Heart right ventricle (tissue), 16 donors: Measurements from ENCODE around the gene KATNAL1. TPM values are rescaled to one million over a fixed set of nuclear protein-coding genes. Genes with fewer than 3 reads are reported as not detected.

Experiments
- ATAC-seq, 8 donors: fragments of 200-7000 bp; cut with Tn5 transposase; one replicate each; pipeline ENCODE4 v1.9.1; 2020; ENCODE audit warnings: mild to moderate bottlenecking in 8 of 8, moderate library complexity in 8 of 8, moderate number of reproducible peaks in 1 of 8
- DNase-seq, 2 donors: peaks; one replicate each; pipeline ENCODE4 v3.0.0-alpha.2; 2020
- H3K27ac ChIP-seq, 10 donors: fragments of 200-600 bp; sonication (generic) in 2 of 10; one replicate each; pipeline versions ENCODE4 v1.5.0 to v1.8.0; 2020 to 2022; ENCODE audit warnings: mild to moderate bottlenecking in 3 of 10
- H3K27me3 ChIP-seq, 7 donors: fragments of 200-600 bp; one replicate each; pipeline ENCODE4 v1.8.0; 2021 to 2022; ENCODE audit warnings: mild to moderate bottlenecking in 2 of 7
- H3K36me3 ChIP-seq, 9 donors: fragments of 200-600 bp; sonication (generic) in 1 of 9; one replicate each; pipeline versions ENCODE4 v1.5.0 to v1.8.0; 2020 to 2022; ENCODE audit warnings: mild to moderate bottlenecking in 2 of 9
- H3K4me1 ChIP-seq, 9 donors: fragments of 200-600 bp; sonication (generic) in 1 of 9; one replicate each; pipeline versions ENCODE4 v1.5.0 to v1.8.0; 2020 to 2022; ENCODE audit warnings: mild to moderate bottlenecking in 4 of 9
- H3K4me3 ChIP-seq, 10 donors: fragments of 200-600 bp; sonication (generic) in 2 of 10; one replicate each; pipeline versions ENCODE4 v1.5.0 to v1.8.0; 2020 to 2022; ENCODE audit warnings: mild to moderate bottlenecking in 7 of 10, moderate library complexity in 2 of 10
- H3K9me3 ChIP-seq, 11 donors: fragments of 200-600 bp in 10 of 11; sonication (generic) in 2 of 11; one replicate each; pipeline versions ENCODE4 v1.5.0 to v1.8.0; 2013 to 2022; ENCODE audit warnings: mild to moderate bottlenecking in 2 of 11, control low read depth in 1 of 11, moderate library complexity in 1 of 11
- WGBS, 2 donors: extraction: QIAGEN DNeasy Blood & Tissue Kit; methylation state at CpG; one replicate each; pipeline ENCODE4 v1.1.7; 2013; ENCODE audit warnings: inconsistent platforms in 1 of 2; 5-methylcytosine and 5-hydroxymethylcytosine counted together
- intact Hi-C, 10 donors: fragments of 100-400 bp; cut with DNase I; formaldehyde crosslinking; loops; one replicate each; pipeline versions ENCODE4 v1.11.1 to v1.14.2; 2022
- polyA plus RNA-seq, 2 donors: library from polyadenylated mRNA; stranded (reverse); fragments of 200-250 nt; gene quantifications; one replicate each; pipeline ENCODE4 v1.2.3, GENCODE V29; 2013
- total RNA-seq, 10 donors: library from RNA; stranded (reverse); fragmentation: NEBNext Ultra II Directional in 3 of 10; extraction: Animal tissue kit (Norgen Biotek cat#: 25700) in 3 of 10; gene quantifications; one replicate each; pipeline versions ENCODE4 v1.2.1 to v1.2.4, GENCODE V29; 2021 to 2023
- TF ChIP-seq, protein P1 (sequence below), 9 donors: fragments of 200-600 bp; sonication (generic) in 2 of 9; IDR thresholded peaks; one replicate each; pipeline versions ENCODE4 v1.5.0 to v1.8.0; 2021 to 2022; ENCODE audit warnings: antibody characterized with exemption in 9 of 9, mild to moderate bottlenecking in 5 of 9, moderate library complexity in 1 of 9
- donor health status: Arrhythmogenic right ventricular cardiomyopathy.
- donor health status: ischemic (EF 13 %, LVEDD 7.1; RV severe dilation, severe dysfunction).
- donor health status: healthy with polysubstance abuse.
- donor health status: DM: no; HTN: yes; CAD: no.
- donor health status: DM: no; HTN: no; CAD: no.
- donor health status: ischemic (EF 25% LVEDD 6.9; RV normal size, moderate dysfunction).
- donor health status: ischemic (EF 25% LVEDD 5.7; RV mildly dilated, moderate dysfunction).
- donor health status: healthy.
- donor health status: DM: yes; HTN: yes; CAD: no.
- donor health status: Ischemic cardiomyopathy.
- donor health status: ischemic (EF 35%, LVEDD 5.7; RV mildly dilated, moderate dysfunction).
- donor health status: nonischemic (EF 11% LVEDD 7.7; RV severe dilation, severe dysfunction).
- donor health status: DM: yes; HTN: yes; CAD: no.
- donor health status: PGD.
- donor health status: ischemic (EF 29% LVEDD 5.4; RV normal size, mild dysfunction).
- donor health status: nonischemic (EF 23%, LVEDD 6.1; RV moderate dilation, normal function).

KATNAL1 gene
- total and polyA plus RNA-seq, 12 donors = 5.1 to 61.9 (median 51.9) TPM

DNA sequence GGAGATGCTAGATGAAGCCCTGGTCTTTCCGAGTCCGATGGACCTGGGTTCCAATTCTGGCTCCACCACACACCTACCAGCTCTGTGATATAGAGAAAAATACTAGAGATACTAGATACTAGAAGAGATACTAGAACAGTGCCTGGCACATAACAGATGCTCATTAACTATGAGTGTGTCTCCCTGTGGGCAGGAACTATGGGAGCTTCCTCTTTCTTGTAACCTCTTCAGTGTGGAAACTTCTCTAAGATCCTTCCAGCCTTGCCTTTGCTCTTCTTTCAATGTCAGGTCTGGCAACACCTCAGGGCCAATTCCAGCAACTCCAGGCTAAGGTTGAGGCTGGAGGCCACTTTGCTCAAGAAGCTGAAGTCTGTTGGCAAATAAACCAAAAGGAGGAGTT lies 143.9 kb downstream of the KATNAL1 start:
- H3K36me3 ChIP-seq = no peaks in the 10 kb centered on the region
- intact Hi-C loops = no loop called here
- no peak overlapping the region for H3K4me3 ChIP-seq
- ATAC-seq = no peak
- TF ChIP-seq, protein P1, sequence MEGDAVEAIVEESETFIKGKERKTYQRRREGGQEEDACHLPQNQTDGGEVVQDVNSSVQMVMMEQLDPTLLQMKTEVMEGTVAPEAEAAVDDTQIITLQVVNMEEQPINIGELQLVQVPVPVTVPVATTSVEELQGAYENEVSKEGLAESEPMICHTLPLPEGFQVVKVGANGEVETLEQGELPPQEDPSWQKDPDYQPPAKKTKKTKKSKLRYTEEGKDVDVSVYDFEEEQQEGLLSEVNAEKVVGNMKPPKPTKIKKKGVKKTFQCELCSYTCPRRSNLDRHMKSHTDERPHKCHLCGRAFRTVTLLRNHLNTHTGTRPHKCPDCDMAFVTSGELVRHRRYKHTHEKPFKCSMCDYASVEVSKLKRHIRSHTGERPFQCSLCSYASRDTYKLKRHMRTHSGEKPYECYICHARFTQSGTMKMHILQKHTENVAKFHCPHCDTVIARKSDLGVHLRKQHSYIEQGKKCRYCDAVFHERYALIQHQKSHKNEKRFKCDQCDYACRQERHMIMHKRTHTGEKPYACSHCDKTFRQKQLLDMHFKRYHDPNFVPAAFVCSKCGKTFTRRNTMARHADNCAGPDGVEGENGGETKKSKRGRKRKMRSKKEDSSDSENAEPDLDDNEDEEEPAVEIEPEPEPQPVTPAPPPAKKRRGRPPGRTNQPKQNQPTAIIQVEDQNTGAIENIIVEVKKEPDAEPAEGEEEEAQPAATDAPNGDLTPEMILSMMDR (IDR thresholded peaks at IDR 0.05) = no peak
- no peaks in the 10 kb centered on the region for H3K27me3 ChIP-seq
- WGBS, 2 donors = 99 to 100% methylated on average over 2 of the region's 2 CpGs
- DNase-seq = no peak
- H3K9me3 ChIP-seq = no peaks in the 10 kb centered on the region
- no peak overlapping the region for H3K27ac ChIP-seq
- H3K4me1 ChIP-seq = peaks cover 0 to 11% (median 4%) of the 10 kb centered on the region in 9 donors

DNA sequence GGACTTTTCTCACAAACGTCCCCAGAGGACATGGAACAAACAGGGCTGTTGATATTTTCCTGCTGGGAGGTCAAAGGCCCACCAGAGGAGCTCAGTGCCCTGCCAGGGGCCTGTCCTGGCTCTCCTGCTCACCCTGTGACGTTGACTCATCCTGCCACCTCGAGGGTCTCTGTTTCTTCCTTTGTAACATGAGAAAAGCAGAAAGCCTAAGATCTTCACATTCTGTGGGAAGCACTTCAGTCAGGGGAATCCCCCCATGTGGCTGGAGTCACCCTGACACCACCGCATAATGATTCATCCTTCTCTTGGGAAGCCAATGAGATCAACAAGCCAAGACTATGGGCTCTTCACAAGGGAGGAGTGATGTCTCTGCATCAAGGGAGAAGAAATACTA lies 147.9 kb downstream of the KATNAL1 start:
- intact Hi-C loops = loop anchor here in 1 of 10 donors (10.0 kb wide), 1 partner anchor 75 kb away; no protein-coding TSS in a partner anchor
- no peaks in the 10 kb centered on the region for H3K36me3 ChIP-seq
- no peak for DNase-seq
- TF ChIP-seq, protein P1 (IDR thresholded peaks at IDR 0.05) = no peak
- 47 to 63% methylated on average over 4 of the region's 4 CpGs for WGBS, 2 donors
- peaks cover 0 to 9% (median 0%) of the 10 kb centered on the region in 7 donors for H3K27me3 ChIP-seq
- no peak overlapping the region for H3K27ac ChIP-seq
- no peaks in the 10 kb centered on the region for H3K9me3 ChIP-seq
- H3K4me1 ChIP-seq = peaks cover 0 to 5% (median under 1%) of the 10 kb centered on the region in 9 donors
- ATAC-seq = peak in 1 of 8 donors; percentile 35
- H3K4me3 ChIP-seq = no peak overlapping the region

DNA sequence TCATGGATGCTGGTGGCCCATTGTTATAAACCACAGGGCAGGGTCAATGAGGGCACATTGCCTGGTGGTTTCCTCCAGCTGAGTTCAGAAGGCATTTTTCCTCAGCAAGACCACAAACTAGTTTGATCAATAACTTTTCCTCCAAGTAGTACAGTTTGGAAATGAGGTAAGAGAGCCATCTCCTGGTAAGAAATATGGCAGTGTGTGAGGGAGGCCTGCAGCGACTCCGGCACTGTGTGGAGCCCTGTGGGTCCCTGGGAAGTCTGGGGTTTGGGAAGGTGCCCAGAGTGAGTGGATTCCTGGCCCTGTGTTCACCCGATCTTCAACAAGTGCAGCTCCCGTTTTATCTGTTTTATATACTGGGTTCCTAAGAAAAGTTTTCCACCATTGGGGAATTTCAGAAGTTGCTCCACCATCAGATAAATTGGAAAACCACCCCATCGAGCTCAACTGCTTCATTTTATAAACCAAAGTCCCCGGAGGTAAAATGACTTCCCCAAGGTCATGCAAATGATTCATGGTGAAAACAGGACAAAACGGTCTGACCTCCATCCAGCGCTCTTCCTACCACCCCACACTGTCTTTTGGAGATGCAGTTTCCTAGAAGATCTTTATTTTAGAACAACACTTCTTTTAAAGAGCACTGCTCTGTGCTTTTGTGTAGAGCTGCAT lies 148.4 kb downstream of the KATNAL1 start:
- DNase-seq (no peak), ATAC-seq (peak in 1 of 8 donors; percentile 44)
- TF ChIP-seq, protein P1 (IDR thresholded peaks at IDR 0.05) = peak in 2 of 9 donors; percentile 26 to 33
- H3K9me3 ChIP-seq = no peaks in the 10 kb centered on the region
- intact Hi-C loops = loop anchor here in 1 of 10 donors (10.0 kb wide), 1 partner anchor 76 kb away; no protein-coding TSS in a partner anchor
- 82 to 87% methylated on average over 8 of the region's 8 CpGs for WGBS, 2 donors
- H3K27me3 ChIP-seq = peaks cover 0 to 13% (median 0%) of the 10 kb centered on the region in 7 donors
- H3K36me3 ChIP-seq = no peaks in the 10 kb centered on the region
- H3K4me3 ChIP-seq = no peak overlapping the region
- H3K4me1 ChIP-seq = peaks cover 0 to 4% (median 0%) of the 10 kb centered on the region in 9 donors
- no peak overlapping the region for H3K27ac ChIP-seq

DNA sequence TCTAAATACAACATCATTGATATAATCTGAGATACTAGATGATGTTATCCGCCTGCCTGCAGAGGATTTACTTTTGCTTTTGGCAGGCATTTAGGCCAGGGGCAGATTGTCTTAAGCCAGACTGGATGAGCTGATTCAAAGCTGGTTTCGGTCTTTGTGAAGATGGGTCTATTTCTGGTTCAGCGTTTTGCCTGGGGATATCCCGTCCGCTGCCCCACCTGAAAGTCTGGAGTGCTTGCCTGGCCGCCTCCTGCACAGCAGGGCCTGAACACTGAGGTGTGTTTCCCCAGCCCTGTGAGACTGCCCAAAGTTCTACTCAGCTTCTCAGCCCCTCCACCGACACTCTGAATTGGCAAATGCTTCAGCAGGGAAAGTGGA lies 149.7 kb downstream of the KATNAL1 start:
- intact Hi-C loops = loop anchor here in 1 of 10 donors (10.0 kb wide), 1 partner anchor 77 kb away; no protein-coding TSS in a partner anchor
- no peak for ATAC-seq

More for the DNA sequence above, 149.7 kb downstream of the KATNAL1 start:
- Histone ChIP-seq H3K27me3 (peaks cover 0 to 13% (median 0%) of the 10 kb centered on the region in 7 donors), H3K4me3 (no peak overlapping the region), H3K9me3 (no peaks in the 10 kb centered on the region), H3K4me1 (peaks cover 0 to 4% (median 0%) of the 10 kb centered on the region in 9 donors), H3K27ac (peak overlapping the region in 1 of 10 donors; percentile 18), H3K36me3 (no peaks in the 10 kb centered on the region)
- WGBS, 2 donors = 91 to 95% methylated on average over 7 of the region's 7 CpGs
- TF ChIP-seq, protein P1 (IDR thresholded peaks at IDR 0.05) = no peak
- no peak for DNase-seq
